Measurements from ENCODE around the gene PDZD2.

GRCh38 chr5:32090755-32091128 is 451.8 kb downstream of the PDZD2 start:
- TF ChIP-seq CTCF (IDR thresholded peaks at IDR 0.05; ENCODE audit: insufficient read depth, low read length) (no peak), POLR2AphosphoS5 (IDR thresholded peaks at IDR 0.05; ENCODE audit: low read depth) (no peak), GABPA (IDR thresholded peaks at IDR 0.05; ENCODE audit: low read depth) (no peak), REST (IDR thresholded peaks at IDR 0.05; ENCODE audit: insufficient replicate concordance, low read depth) (no peak)

Measured in HL-60 (cell line).